HCT116 (cell line): ENCODE data around the gene C2orf74. TPM values are rescaled to one million over a fixed set of nuclear protein-coding genes. Genes with fewer than 3 reads are reported as not detected.

ENCODE experiments used
- ATAC-seq: fragments of 200-7000 bp; cut with Tn5 transposase; 2 replicates; pipeline ENCODE4 v1.9.1; 2020; ENCODE audit warnings: mild to moderate bottlenecking, moderate library complexity
- BruUV-seq: library from RNA; stranded (reverse); fragments of 400-500 nt; replicated peaks from 2 replicates; lab custom pipeline; 2021; lab: Mats Ljungman, UMichigan
- CTCF ChIA-PET: fragments of 300-600 bp; sonication (Branson Sonifier 250); formaldehyde crosslinking; loops from one replicate; lab custom pipeline; 2021; ENCODE audit warnings: antibody characterized with exemption; lab: Charles Lee
- POLR2A ChIA-PET: fragments of 300-600, 350-600 bp; sonication (Branson Sonifier 250); formaldehyde crosslinking; loops from one replicate; lab custom pipeline; 2021; ENCODE audit warnings: antibody characterized with exemption; lab: Charles Lee
- RAD21 ChIA-PET, 2 experiments: fragments of 300-600 bp; sonication (Branson Sonifier 250); formaldehyde crosslinking; loops; one replicate each; lab custom pipeline; 2023; ENCODE audit warnings: low total read pairs in 2 of 2; ENCODE audit not compliant: uncharacterized antibody in 2 of 2, unreplicated experiment in 2 of 2, low non-redundant PET in 1 of 2; lab: Charles Lee
- DNase-seq: peaks from one replicate; pipeline ENCODE4 v3.0.0-alpha.2; 2010; ENCODE audit warnings: low read depth, low spot score
- H2AFZ ChIP-seq: fragments of 200-600 bp; shearing (Covaris generic), sonication (generic); 2 replicates; pipeline ENCODE4 v1.6.1; 2017; ENCODE audit warnings: low read depth, mixed run types, mixed read lengths, antibody characterized with exemption, low read length; ENCODE audit not compliant: poor library complexity, severe bottlenecking
- H3K27ac ChIP-seq: 2 replicates; pipeline ENCODE4 v1.5.1; 2012; ENCODE audit warnings: low read depth, low read length
- H3K27me3 ChIP-seq: fragments of 200-600 bp; sonication (generic); 2 replicates; pipeline ENCODE4 v1.6.1; 2016; ENCODE audit warnings: mixed run types, low read length, mixed read lengths; ENCODE audit not compliant: insufficient read depth
- H3K36me3 ChIP-seq, 2 experiments: fragments of 200-500 bp in 1 of 2; fragments of 200-600 bp in 1 of 2; sonication (Bioruptor generic) in 1 of 2; sonication (generic) in 1 of 2; 2 replicates each; pipeline versions ENCODE4 v1.5.1 to v1.6.1; 2014 to 2016; ENCODE audit warnings: low read length in 2 of 2, inconsistent platforms in 1 of 2, mixed read lengths in 1 of 2, mixed run types in 1 of 2; ENCODE audit not compliant: insufficient read depth in 2 of 2, control insufficient read depth in 1 of 2
- H3K4me1 ChIP-seq, 2 experiments: fragments of 200-600 bp in 1 of 2; sonication (generic) in 1 of 2; 2 replicates each; pipeline versions ENCODE4 v1.5.1 to v1.6.1; 2012 to 2017; ENCODE audit warnings: low read length in 2 of 2, inconsistent platforms in 1 of 2, mild to moderate bottlenecking in 1 of 2, mixed read lengths in 1 of 2, mixed run types in 1 of 2, moderate library complexity in 1 of 2; ENCODE audit not compliant: insufficient read depth in 2 of 2, control insufficient read depth in 1 of 2
- H3K4me2 ChIP-seq: fragments of 200-600 bp; sonication (generic); 2 replicates; pipeline ENCODE4 v1.6.1; 2017; ENCODE audit warnings: mixed run types, low read length, mixed read lengths
- H3K4me3 ChIP-seq, 2 experiments: fragments of 200-600 bp in 1 of 2; sonication (generic) in 1 of 2; replicated peaks in 1 of 2; 2 replicates each; pipeline ENCODE4 v1.5.1; 2011 to 2016; ENCODE audit warnings: low read length in 2 of 2, control low read depth in 1 of 2, low read depth in 1 of 2, mild to moderate bottlenecking in 1 of 2, mixed read lengths in 1 of 2, mixed run types in 1 of 2
- H3K79me2 ChIP-seq: fragments of 200-600 bp; sonication (generic); 2 replicates; pipeline ENCODE4 v1.6.1; 2017; ENCODE audit warnings: mild to moderate bottlenecking, mixed run types, low read length, moderate library complexity, mixed read lengths; ENCODE audit not compliant: insufficient read depth
- H3K9ac ChIP-seq: fragments of 200-600 bp; sonication (generic); 2 replicates; pipeline ENCODE4 v1.6.1; 2016; ENCODE audit warnings: low read length, mixed read lengths
- H3K9me2 ChIP-seq: fragments of 200-600 bp; sonication (generic), shearing (Covaris generic); 2 replicates; pipeline ENCODE4 v1.6.1; 2017; ENCODE audit warnings: mixed run types, mild to moderate bottlenecking, moderate library complexity; ENCODE audit not compliant: insufficient read depth
- H3K9me3 ChIP-seq, 2 experiments: fragments of 200-500 bp in 1 of 2; fragments of 200-600 bp in 1 of 2; sonication (Bioruptor generic) in 1 of 2; sonication (generic) in 1 of 2; 2 replicates each; pipeline ENCODE4 v1.6.1; 2014 to 2017; ENCODE audit warnings: low read length in 2 of 2, mixed read lengths in 2 of 2, inconsistent platforms in 1 of 2, low read depth in 1 of 2, mild to moderate bottlenecking in 1 of 2, mixed run types in 1 of 2, moderate library complexity in 1 of 2; ENCODE audit not compliant: control insufficient read depth in 1 of 2, insufficient read depth in 1 of 2
- H4K20me1 ChIP-seq: fragments of 200-600 bp; sonication (generic), shearing (Covaris generic); 2 replicates; pipeline ENCODE4 v1.6.1; 2017; ENCODE audit warnings: mixed run types, mild to moderate bottlenecking, moderate library complexity; ENCODE audit not compliant: insufficient read depth
- CBX3 ChIP-seq: IDR thresholded peaks from 2 replicates; pipeline ENCODE4 v1.6.1; 2012; ENCODE audit warnings: low read depth
- EGR1 ChIP-seq: IDR thresholded peaks from 2 replicates; pipeline ENCODE4 v1.6.1; 2012; ENCODE audit warnings: low read depth
- ELF1 ChIP-seq: IDR thresholded peaks from 2 replicates; pipeline ENCODE4 v1.6.1; 2012; ENCODE audit warnings: low read depth, borderline replicate concordance
- EZH2phosphoT487 ChIP-seq: fragments of 200-600 bp; IDR thresholded peaks from 2 replicates; pipeline ENCODE4 v1.6.1; 2018; ENCODE audit warnings: antibody characterized with exemption, borderline replicate concordance
- FOSL1 ChIP-seq: IDR thresholded peaks from 2 replicates; pipeline ENCODE4 v1.6.1; 2012; ENCODE audit warnings: low read depth
- JUND ChIP-seq: IDR thresholded peaks from 2 replicates; pipeline ENCODE4 v1.6.1; 2012
- POLR2A ChIP-seq: IDR thresholded peaks from 2 replicates; pipeline ENCODE4 v1.7.0; 2011; ENCODE audit warnings: borderline replicate concordance; ENCODE audit not compliant: insufficient read depth, insufficient read length; ENCODE audit errors: extremely low read depth
- POLR2AphosphoS5 ChIP-seq: IDR thresholded peaks from 2 replicates; pipeline ENCODE4 v1.6.1; 2011; ENCODE audit warnings: mild to moderate bottlenecking, low read depth, low read length, moderate library complexity
- RAD21 ChIP-seq: IDR thresholded peaks from 2 replicates; pipeline ENCODE4 v1.6.1; 2012; ENCODE audit warnings: low read depth, mild to moderate bottlenecking
- SRF ChIP-seq: IDR thresholded peaks from 2 replicates; pipeline ENCODE4 v1.6.1; 2012; ENCODE audit warnings: low read depth
- TCF7L2 ChIP-seq: IDR thresholded peaks from 2 replicates; pipeline ENCODE4 v1.7.0; 2011; ENCODE audit warnings: borderline replicate concordance, inconsistent platforms; ENCODE audit not compliant: insufficient read depth, insufficient read length; ENCODE audit errors: extremely low read depth
- YY1 ChIP-seq: IDR thresholded peaks from 2 replicates; pipeline ENCODE4 v1.6.1; 2011; ENCODE audit warnings: low read length, low read depth, moderate library complexity, mild to moderate bottlenecking; ENCODE audit not compliant: insufficient replicate concordance; ENCODE audit errors: extremely low read depth
- ZNF274 ChIP-seq: fragments of 200-500 bp; sonication (Bioruptor generic); IDR thresholded peaks from 2 replicates; pipeline ENCODE4 v1.6.1; 2014; ENCODE audit warnings: mild to moderate bottlenecking, low read depth, low read length, inconsistent platforms
- intact Hi-C: fragments of 100-400 bp; cut with micrococcal nuclease; formaldehyde crosslinking; loops from 2 replicates; pipeline ENCODE4 v1.10.0; 2022
- total RNA-seq: library from RNA; stranded (reverse); gene quantifications from one replicate; pipeline ENCODE4 v1.2.1, GENCODE V29; 2021; ENCODE audit not compliant: unreplicated experiment
- TF ChIP-seq, protein P1 (sequence below), 3 experiments: fragments of 200-600 bp in 1 of 3; sonication (generic) in 1 of 3; IDR thresholded peaks in 2 of 3; conservative IDR thresholded peaks in 1 of 3; 2 replicates each; pipeline ENCODE4 v1.5.1; 2012 to 2017; ENCODE audit warnings: low read depth in 2 of 3, low read length in 2 of 3, antibody characterized with exemption in 1 of 3, borderline replicate concordance in 1 of 3, control low read depth in 1 of 3, mild to moderate bottlenecking in 1 of 3, mixed read lengths in 1 of 3, mixed run types in 1 of 3, moderate library complexity in 1 of 3; ENCODE audit not compliant: insufficient read depth in 1 of 3
- TF ChIP-seq, protein P2 (sequence below): IDR thresholded peaks from 2 replicates; pipeline ENCODE4 v1.6.1; 2012
- TF ChIP-seq, protein P3 (sequence below): IDR thresholded peaks from 2 replicates; pipeline ENCODE4 v1.6.1; 2012
- TF ChIP-seq, protein P4 (sequence below): IDR thresholded peaks from 2 replicates; pipeline ENCODE4 v1.6.1; 2011; ENCODE audit warnings: mild to moderate bottlenecking, low read length, moderate library complexity; ENCODE audit not compliant: insufficient replicate concordance; ENCODE audit errors: extremely low read depth

The C2orf74 gene
- total RNA-seq, 1 experiment from 2014 or later, result not detected

DNA sequence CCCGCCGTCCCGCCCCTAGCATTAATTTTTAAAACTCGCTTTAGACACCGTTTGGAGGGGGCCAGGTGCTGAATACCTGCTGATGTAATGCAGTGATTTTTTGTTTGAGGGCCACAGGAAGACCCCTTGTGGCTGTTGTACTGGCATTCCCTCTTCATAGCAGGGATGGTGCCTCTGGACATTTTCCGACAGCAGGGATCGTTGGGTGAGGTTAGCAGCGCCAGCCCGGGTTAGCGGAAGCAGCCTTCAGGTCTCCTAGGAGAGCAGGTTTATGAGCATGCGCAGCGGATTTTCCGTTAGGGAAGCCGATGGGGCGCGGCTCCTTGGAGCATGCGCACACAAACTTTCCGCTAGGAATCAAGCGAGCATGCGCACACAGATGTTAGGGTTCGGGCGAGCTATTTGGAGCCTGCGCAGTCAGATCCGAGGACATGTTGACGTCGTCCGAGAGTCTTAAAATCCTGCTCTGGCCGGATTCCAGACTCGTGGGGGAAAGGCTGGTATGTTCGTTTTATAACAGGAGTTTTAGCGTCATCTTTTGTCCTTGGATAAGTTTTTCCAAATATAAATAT, 17.2 kb upstream of the C2orf74 start:
- H3K27ac ChIP-seq, result no peak overlapping the region
- TF ChIP-seq, protein P1, sequence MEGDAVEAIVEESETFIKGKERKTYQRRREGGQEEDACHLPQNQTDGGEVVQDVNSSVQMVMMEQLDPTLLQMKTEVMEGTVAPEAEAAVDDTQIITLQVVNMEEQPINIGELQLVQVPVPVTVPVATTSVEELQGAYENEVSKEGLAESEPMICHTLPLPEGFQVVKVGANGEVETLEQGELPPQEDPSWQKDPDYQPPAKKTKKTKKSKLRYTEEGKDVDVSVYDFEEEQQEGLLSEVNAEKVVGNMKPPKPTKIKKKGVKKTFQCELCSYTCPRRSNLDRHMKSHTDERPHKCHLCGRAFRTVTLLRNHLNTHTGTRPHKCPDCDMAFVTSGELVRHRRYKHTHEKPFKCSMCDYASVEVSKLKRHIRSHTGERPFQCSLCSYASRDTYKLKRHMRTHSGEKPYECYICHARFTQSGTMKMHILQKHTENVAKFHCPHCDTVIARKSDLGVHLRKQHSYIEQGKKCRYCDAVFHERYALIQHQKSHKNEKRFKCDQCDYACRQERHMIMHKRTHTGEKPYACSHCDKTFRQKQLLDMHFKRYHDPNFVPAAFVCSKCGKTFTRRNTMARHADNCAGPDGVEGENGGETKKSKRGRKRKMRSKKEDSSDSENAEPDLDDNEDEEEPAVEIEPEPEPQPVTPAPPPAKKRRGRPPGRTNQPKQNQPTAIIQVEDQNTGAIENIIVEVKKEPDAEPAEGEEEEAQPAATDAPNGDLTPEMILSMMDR (IDR thresholded peaks at IDR 0.05 in 2 of 3, conservative IDR thresholded peaks at IDR 0.05 in 1 of 3; ENCODE audit: borderline replicate concordance in 1 of 3, insufficient read depth in 1 of 3, low read depth in 2 of 3, low read length in 2 of 3), result no peak
- TF ChIP-seq ZNF274 (no peak), YY1 (no peak), RAD21 (no peak), TCF7L2 (no peak), ELF1 (no peak), POLR2A (no peak), EGR1 (no peak), CBX3 (no peak), FOSL1 (no peak), EZH2phosphoT487 (no peak), SRF (no peak), JUND (no peak), POLR2AphosphoS5 (no peak)
- TF ChIP-seq, protein P2, sequence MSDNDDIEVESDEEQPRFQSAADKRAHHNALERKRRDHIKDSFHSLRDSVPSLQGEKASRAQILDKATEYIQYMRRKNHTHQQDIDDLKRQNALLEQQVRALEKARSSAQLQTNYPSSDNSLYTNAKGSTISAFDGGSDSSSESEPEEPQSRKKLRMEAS, result no peak
- TF ChIP-seq, protein P3, sequence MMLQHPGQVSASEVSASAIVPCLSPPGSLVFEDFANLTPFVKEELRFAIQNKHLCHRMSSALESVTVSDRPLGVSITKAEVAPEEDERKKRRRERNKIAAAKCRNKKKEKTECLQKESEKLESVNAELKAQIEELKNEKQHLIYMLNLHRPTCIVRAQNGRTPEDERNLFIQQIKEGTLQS, result no peak
- TF ChIP-seq, protein P4, sequence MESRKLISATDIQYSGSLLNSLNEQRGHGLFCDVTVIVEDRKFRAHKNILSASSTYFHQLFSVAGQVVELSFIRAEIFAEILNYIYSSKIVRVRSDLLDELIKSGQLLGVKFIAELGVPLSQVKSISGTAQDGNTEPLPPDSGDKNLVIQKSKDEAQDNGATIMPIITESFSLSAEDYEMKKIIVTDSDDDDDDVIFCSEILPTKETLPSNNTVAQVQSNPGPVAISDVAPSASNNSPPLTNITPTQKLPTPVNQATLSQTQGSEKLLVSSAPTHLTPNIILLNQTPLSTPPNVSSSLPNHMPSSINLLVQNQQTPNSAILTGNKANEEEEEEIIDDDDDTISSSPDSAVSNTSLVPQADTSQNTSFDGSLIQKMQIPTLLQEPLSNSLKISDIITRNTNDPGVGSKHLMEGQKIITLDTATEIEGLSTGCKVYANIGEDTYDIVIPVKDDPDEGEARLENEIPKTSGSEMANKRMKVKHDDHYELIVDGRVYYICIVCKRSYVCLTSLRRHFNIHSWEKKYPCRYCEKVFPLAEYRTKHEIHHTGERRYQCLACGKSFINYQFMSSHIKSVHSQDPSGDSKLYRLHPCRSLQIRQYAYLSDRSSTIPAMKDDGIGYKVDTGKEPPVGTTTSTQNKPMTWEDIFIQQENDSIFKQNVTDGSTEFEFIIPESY, result no peak
- TF ChIP-seq, all 23 proteins: peak for 0
- DNase-seq (no peak), ATAC-seq (no peak)
- intact Hi-C loops, result no loop called here
- no peaks in the 10 kb centered on the region for H3K9me2 ChIP-seq
- H3K36me3 ChIP-seq, result no peaks in the 10 kb centered on the region
- H3K4me2 ChIP-seq, result no peak overlapping the region
- POLR2A ChIA-PET, result no interaction called here
- RAD21 ChIA-PET, result no interaction called here
- H4K20me1 ChIP-seq, result no peaks in the 10 kb centered on the region
- no peak overlapping the region for H2AFZ ChIP-seq
- no peaks in the 10 kb centered on the region for H3K9me3 ChIP-seq
- H3K4me3 ChIP-seq, result no peak overlapping the region
- H3K9ac ChIP-seq, result no peak overlapping the region
- no peaks in the 10 kb centered on the region for H3K4me1 ChIP-seq
- BruUV-seq, result no TSS peak
- CTCF ChIA-PET, result interaction anchor here (1.1 kb wide), 1 partner anchor 9 kb away, joined by 3 read pairs; no protein-coding TSS in a partner anchor
- H3K27me3 ChIP-seq, result no peaks in the 10 kb centered on the region
- no peaks in the 10 kb centered on the region for H3K79me2 ChIP-seq
